ENCODE data around the gene SCAMP3.
"Not testable (repeated sequence)": the region's sequence is repeated elsewhere in the genome, so short reads cannot be mapped to it uniquely, and the experiment has no call there.

Gene SCAMP3

GRCh38 chr1:155232001-155232978 is 29.9 kb downstream of the SCAMP3 start:
- DNase-seq (ENCODE audit: low read depth in 2 of 3, low spot score in 1 of 3): not testable (repeated sequence)

DNA sequence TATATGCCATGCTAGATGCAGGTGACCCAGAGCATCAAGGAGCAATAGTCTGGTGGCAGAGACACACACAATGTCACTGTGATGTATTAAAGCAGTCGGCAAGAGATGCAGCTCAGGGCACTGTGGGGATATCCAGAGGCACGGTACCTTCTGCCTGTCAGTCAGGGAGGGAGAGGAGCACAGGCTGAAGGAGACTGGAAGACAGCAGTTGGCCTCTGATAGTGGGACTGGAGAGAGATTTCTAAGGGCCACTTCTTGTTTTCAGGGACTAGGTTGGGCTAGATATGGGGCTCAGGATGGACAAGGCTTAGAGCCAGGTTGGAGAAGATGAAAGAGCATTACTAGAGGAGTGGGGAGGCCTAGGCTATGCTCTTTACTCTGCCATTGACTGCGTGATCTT is 30.9 kb downstream of the SCAMP3 start:
- not testable (repeated sequence) for DNase-seq (ENCODE audit: low read depth in 2 of 3, low spot score in 1 of 3)

GRCh38 chr1:155228096-155228427 is 34.1 kb downstream of the SCAMP3 start:
- no peak for DNase-seq (ENCODE audit: low read depth in 2 of 3, low spot score in 1 of 3)

- DNase-seq (ENCODE audit: low read depth in 2 of 3, low spot score in 1 of 3): peak; percentile 99 to 100 (median 100)
These were observed 34.7 kb downstream of the SCAMP3 start for GRCh38 chr1:155227261-155228095.

DNA sequence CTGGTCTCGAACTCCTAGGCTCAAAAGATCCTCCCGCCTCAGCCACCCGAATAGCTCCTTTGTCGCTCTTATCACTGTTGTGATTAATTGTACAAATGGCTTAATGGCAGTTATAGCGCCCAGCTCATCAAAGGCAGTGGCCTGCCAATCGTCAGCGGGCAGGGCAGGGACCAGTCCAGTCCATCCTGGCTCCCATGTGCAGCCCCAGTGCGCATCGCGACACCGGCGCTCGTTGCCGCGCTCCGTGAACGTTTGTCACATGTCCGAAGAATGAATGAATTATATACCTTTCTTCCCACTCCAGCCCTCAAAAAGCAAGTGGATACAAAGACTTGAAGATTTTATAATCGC is 35.3 kb downstream of the SCAMP3 start:
- peak in 1 of 3 donors; percentile 44 for DNase-seq (ENCODE audit: low read depth in 2 of 3, low spot score in 1 of 3)

GRCh38 chr1:155226188-155226909 is 35.8 kb downstream of the SCAMP3 start:
- DNase-seq (ENCODE audit: low read depth in 2 of 3, low spot score in 1 of 3): peak; percentile 60 to 95 (median 74)

DNA sequence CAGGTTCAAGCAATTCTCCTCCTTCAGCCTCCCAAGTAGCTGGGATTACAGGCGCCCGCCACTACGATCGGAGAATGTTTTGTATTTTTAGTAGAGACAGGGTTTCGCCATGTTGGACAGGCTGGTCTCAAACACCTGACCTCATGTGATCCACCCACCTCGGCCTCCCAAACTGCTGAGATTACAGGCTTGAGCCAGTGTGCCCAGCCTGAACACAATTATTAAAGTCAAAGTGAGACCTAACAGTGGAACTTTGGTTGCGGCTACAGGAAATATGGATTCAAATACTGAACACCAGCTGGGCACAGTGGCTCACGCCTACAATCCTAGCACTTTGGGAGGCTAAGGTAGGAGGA is 36.8 kb downstream of the SCAMP3 start:
- DNase-seq (ENCODE audit: low read depth in 2 of 3, low spot score in 1 of 3): not testable (repeated sequence)

DNA sequence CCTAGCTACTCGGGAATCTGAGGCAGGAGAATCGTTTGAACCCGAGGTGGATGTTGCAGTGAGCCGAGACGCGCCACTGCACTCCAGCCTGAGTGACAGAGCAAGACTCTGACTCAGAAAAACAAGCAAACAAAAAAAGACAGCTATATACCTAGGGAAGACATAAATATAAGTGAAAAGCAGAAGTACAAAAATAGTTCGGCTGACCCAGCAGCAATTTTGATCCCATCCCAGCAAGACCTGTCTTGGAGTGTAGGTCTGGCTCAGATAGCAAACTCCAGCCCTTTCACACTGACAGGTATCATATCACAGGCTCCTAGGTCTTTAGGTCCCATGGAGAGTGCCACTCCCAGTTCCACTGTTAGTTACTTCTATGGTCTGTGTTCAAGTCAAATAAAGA is 39.1 kb downstream of the SCAMP3 start:
- DNase-seq (ENCODE audit: low read depth in 2 of 3, low spot score in 1 of 3): no peak

- DNase-seq (ENCODE audit: low read depth in 2 of 3, low spot score in 1 of 3): not testable (repeated sequence)
These were observed 41.8 kb downstream of the SCAMP3 start for GRCh38 chr1:155220211-155220965.

- DNase-seq (ENCODE audit: low read depth in 2 of 3, low spot score in 1 of 3): no peak
These were observed 42.5 kb downstream of the SCAMP3 start for GRCh38 chr1:155219592-155220031.

GRCh38 chr1:155218854-155219591 is 43.1 kb downstream of the SCAMP3 start:
- DNase-seq (ENCODE audit: low read depth in 2 of 3, low spot score in 1 of 3): peak in 1 of 3 donors; percentile 63

GRCh38 chr1:155214702-155215101 is 47.5 kb downstream of the SCAMP3 start:
- DNase-seq (ENCODE audit: low read depth in 2 of 3, low spot score in 1 of 3): not testable (repeated sequence)

DNA sequence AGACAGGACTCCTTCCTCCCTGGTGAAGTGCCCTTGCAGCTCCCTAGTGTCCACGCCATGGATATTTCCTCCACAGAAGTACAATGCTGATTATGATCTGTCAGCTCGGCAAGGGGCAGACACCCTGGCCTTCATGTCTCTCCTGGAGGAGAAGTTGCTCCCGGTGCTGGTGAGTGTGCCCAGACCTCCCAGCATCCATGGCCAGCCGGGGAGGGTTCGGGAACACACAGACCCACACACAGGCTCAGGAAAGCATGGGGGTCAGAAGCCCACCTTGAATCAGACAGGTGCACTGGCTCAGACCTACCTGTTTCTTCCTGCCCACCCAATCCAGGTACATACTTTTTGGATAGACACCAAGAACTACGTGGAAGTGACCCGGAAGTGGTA is 50.1 kb downstream of the SCAMP3 start:
- DNase-seq (ENCODE audit: low read depth in 2 of 3, low spot score in 1 of 3): not testable (repeated sequence)

DNA sequence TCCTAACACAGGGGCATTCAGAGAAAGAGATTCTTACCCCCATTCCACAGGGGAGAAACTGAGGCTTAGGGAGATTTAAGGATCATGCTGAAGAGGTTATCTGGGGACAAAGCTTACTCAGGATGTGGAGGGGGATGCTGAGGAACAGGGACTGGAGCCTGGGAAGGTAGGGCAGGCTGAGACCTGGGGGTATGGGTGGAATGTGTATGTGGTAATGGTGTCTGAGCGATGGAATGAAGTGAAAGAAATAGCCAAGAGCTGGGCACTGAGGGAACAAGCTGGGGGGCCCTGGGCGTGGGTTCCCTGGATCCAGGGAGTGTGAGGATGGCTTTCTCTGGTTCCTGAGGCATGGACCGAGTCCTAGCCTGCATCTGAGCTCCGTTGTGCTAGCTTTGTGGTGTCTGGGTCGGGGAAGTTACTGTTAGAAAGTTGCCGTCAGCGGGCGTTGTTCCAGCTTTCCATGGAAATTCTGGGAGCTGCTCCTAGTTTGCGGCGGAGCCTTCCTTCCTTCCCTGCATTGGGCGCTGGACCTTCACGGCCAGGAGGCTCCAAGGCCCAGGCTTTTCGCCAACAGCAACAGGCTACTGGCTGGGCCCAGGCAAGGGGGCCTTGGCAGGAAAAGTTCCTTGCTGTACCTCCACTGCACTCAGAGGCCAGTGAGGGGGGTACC is 50.6 kb downstream of the SCAMP3 start:
- DNase-seq (ENCODE audit: low read depth in 2 of 3, low spot score in 1 of 3): not testable (repeated sequence)

DNA sequence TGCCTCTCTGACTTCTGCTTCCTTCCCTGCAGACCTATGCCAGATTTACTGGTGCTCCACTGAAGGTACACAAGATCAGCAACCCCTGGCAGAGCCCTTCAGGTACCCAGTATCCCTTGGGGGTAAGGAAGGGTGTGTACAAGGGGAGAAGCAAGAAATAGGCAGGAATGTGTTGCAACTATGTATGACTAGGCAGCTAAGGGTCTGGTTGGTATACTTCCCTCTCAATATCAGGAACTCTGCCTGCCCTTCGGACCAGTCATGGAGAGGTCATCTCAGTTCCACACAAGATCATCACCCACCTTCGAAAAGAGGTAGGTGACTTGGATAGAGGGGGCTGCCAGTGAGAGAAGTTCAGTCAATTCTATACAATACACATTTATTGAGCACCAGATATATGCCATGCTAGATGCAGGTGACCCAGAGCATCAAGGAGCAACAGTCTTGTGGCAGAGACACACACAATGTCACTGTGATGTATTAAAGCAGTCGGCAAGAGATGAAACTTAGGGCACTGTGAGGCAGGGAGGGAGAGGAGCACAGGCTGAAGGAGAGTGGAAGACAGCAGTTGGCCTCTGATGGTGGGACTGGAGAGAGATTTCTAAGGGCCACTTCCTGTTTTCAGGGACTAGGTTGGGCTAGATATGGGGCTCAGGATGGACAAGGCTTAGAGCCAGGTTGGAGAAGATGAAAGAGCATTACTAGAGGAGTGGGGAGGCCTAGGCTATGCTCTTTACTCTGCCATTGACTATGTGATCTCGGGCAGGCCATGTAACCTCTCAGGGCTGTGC is 51.7 kb downstream of the SCAMP3 start:
- DNase-seq (ENCODE audit: low read depth in 2 of 3, low spot score in 1 of 3): no peak

GRCh38 chr1:155209312-155209721 is 52.8 kb downstream of the SCAMP3 start:
- no peak for DNase-seq (ENCODE audit: low read depth in 2 of 3, low spot score in 1 of 3)

- peak; percentile 76 to 86 (median 76) for DNase-seq (ENCODE audit: low read depth in 2 of 3, low spot score in 1 of 3)
These were observed 53.4 kb downstream of the SCAMP3 start, which contains the start of gene MTX1 for GRCh38 chr1:155208541-155209311. TSS of gene MTX1 (plus strand) at chr1:155208695. CDS start at chr1:155208805, 110 bp downstream.
